ENCODE measurements around the gene RNF31. TPM values are rescaled to one million over a fixed set of nuclear protein-coding genes. Genes with fewer than 3 reads are reported as not detected.

Gene RNF31
- total RNA-seq, 4 donors from 2014 or later, result 21.7 to 54.8 (median 27.4) TPM

DNA sequence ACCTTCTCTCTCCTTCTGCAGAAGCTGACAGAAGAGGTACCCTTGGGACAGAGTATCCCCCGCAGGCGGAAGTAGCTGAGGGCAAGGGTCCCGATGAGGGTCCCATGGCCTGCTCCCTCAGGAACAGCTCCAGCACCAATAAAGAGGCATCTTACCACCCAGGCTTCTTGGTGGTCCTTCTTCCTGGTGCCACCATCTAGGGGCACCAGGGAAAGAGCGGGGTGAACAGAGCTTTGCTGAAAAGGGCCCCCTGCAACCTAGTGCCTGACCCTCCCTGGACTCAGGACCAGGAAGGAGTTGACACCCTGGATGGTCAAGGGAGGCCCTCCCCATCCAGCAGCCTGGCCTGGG lies 13.2 kb downstream of the RNF31 start:
- TF ChIP-seq, protein P1, sequence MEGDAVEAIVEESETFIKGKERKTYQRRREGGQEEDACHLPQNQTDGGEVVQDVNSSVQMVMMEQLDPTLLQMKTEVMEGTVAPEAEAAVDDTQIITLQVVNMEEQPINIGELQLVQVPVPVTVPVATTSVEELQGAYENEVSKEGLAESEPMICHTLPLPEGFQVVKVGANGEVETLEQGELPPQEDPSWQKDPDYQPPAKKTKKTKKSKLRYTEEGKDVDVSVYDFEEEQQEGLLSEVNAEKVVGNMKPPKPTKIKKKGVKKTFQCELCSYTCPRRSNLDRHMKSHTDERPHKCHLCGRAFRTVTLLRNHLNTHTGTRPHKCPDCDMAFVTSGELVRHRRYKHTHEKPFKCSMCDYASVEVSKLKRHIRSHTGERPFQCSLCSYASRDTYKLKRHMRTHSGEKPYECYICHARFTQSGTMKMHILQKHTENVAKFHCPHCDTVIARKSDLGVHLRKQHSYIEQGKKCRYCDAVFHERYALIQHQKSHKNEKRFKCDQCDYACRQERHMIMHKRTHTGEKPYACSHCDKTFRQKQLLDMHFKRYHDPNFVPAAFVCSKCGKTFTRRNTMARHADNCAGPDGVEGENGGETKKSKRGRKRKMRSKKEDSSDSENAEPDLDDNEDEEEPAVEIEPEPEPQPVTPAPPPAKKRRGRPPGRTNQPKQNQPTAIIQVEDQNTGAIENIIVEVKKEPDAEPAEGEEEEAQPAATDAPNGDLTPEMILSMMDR (IDR thresholded peaks at IDR 0.05; ENCODE audit: low read depth), result no peak

DNA sequence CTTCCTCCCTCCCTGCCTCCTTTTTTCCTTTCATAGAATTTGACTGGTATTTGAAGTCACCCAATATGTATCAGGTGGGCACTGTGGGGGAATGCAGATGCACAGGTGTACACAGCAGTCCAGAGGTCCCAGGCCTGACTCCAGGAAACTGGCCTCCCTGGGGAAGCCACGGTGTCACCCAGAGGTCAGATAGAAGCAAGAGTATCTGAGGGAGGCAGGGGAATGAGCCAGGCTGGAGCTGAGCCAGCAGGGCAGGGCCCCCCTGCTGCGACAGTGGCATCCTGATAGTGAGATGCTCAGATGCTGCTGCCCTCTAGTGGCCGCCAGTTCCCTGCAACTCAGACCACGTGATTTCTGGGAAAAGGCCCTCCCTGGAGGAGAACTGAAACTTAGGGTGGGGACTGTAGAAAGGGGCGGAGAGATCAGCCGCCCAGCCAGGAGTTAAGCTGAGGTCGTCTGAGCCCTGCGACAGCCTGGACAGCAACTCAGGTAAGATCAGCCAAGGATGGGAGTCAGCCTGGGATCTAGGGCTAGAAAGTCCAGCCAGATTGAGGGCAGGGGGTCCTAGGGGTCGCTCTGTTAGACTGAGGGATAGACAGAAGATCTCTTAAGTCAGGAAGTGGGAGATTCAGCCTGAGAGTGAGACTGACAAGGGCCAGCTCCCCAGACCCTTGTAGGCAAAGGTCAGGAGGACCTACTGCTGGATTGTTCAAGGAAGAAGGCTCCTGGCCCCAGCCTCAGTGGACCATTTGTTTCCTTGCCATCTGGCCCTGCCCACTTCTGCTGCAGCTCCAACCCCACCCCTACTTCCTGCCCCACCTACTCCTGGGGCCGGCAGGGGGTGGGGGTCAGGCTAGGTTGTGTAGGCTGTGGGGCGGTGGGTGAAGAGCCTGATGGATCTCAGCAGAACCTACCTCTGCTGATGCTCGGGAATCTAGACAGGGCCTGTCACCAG lies 13.8 kb downstream of the RNF31 start, which contains the start of gene IRF9:
IRF9 (plus strand) TSS at position 416 of the 955 bp plus-strand sequence. CDS start 880 bp downstream, outside the sequence.
- TF ChIP-seq, protein P1 (IDR thresholded peaks at IDR 0.05; ENCODE audit: low read depth), result no peak

DNA sequence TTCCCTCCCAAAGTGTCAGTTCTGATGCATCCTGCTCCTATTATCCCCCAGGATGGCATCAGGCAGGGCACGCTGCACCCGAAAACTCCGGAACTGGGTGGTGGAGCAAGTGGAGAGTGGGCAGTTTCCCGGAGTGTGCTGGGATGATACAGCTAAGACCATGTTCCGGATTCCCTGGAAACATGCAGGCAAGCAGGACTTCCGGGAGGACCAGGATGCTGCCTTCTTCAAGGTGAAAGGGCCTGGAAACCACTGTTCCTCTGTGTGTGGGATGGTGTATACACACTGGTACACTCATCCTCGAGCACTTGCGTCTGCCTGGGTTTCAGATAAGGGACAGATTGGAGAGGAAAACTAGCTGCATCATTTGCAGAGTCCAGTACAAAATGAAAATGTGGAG lies 14.8 kb downstream of the RNF31 start:
- TF ChIP-seq, protein P1 (IDR thresholded peaks at IDR 0.05; ENCODE audit: low read depth), result no peak

DNA sequence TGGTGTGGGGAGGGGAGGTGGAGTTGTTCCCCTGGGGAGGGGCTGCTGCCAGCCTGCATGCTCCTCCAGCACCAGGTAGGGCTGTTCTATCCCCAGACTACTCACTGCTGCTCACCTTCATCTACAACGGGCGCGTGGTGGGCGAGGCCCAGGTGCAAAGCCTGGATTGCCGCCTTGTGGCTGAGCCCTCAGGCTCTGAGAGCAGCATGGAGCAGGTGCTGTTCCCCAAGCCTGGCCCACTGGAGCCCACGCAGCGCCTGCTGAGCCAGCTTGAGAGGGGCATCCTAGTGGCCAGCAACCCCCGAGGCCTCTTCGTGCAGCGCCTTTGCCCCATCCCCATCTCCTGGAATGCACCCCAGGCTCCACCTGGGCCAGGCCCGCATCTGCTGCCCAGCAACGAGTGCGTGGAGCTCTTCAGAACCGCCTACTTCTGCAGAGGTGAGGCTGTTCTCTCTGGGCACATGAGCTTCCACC lies 17.3 kb downstream of the RNF31 start:
- TF ChIP-seq, protein P1 (IDR thresholded peaks at IDR 0.05; ENCODE audit: low read depth), result no peak

DNA sequence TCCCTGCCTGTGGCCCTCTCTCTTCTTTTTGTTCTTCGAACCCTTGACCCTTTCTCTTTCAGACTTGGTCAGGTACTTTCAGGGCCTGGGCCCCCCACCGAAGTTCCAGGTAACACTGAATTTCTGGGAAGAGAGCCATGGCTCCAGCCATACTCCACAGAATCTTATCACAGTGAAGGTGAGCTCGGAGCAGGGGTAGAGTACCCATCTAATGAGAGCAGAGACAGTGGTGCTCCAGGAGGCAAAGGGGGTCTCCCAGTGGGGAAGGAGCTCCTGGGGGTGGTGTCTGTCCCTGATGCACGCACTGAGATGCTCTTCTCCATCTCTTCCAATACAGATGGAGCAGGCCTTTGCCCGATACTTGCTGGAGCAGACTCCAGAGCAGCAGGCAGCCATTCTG lies 18.5 kb downstream of the RNF31 start:
- TF ChIP-seq, protein P1 (IDR thresholded peaks at IDR 0.05; ENCODE audit: low read depth), result no peak

DNA sequence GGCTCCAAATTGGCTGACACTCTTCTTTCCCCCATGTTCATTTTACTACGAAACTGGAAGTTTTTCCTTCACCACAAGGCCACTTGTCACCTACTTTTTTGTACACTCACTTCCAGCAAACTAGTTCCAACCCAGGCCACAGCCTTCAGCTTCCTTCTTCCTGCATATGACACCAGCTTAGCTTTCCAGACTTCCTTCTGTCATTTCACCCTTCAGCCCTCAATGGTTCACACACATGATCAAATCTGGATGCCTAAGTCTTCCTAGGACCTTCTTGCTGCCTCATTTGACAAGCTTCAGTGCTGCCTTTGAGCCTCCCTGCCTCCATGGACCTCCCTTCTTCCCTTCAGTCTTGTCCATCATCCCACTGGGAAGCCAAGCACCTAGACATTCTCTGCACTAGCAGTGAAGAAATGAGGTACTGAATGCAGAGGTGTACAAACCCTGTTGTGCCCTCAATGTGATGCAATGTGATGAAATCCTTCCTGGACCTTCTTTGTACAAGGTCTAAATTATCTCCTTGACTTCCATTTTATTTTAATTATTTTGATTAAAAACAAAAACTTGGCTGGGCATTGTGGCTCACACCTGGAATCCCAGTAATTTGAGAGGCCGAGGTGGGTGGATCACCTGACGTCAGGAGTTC lies 20.3 kb downstream of the RNF31 start:
- TF ChIP-seq, protein P1 (IDR thresholded peaks at IDR 0.05; ENCODE audit: low read depth), result no peak

Data from subcutaneous adipose tissue (tissue), 4 donors.